Stimulated activated naive CD8-positive, alpha-beta T cell treated with anti-CD3 and anti-CD28 coated beads, Interleukin-15, Interleukin-2, amounts not matched to agents 100 ng/mL and 50 ng/mL, for 24 hours (primary cell): ENCODE measurements around the gene LMO2.
"Not testable (repeated sequence)": the region's sequence is repeated elsewhere in the genome, so short reads cannot be mapped to it uniquely, and the experiment has no call there.

Experiments used
- H3K27ac Mint-ChIP-seq: one replicate; pipeline ENCODE4 v1.8.0; 2021; ENCODE audit warnings: mild to moderate bottlenecking, mixed read lengths
- H3K27me3 Mint-ChIP-seq: one replicate; pipeline ENCODE4 v1.8.0; 2021; ENCODE audit warnings: mixed read lengths
- H3K36me3 Mint-ChIP-seq: one replicate; pipeline ENCODE4 v1.8.0; 2021; ENCODE audit warnings: low read depth, mixed read lengths
- H3K4me1 Mint-ChIP-seq: one replicate; pipeline ENCODE4 v1.8.0; 2021; ENCODE audit warnings: low read depth, mixed read lengths
- H3K4me3 Mint-ChIP-seq: one replicate; pipeline ENCODE4 v1.8.0; 2021; ENCODE audit warnings: mild to moderate bottlenecking, mixed read lengths
- H3K9me3 Mint-ChIP-seq: one replicate; pipeline ENCODE4 v1.8.0; 2021; ENCODE audit warnings: mixed read lengths

LMO2 gene

DNA sequence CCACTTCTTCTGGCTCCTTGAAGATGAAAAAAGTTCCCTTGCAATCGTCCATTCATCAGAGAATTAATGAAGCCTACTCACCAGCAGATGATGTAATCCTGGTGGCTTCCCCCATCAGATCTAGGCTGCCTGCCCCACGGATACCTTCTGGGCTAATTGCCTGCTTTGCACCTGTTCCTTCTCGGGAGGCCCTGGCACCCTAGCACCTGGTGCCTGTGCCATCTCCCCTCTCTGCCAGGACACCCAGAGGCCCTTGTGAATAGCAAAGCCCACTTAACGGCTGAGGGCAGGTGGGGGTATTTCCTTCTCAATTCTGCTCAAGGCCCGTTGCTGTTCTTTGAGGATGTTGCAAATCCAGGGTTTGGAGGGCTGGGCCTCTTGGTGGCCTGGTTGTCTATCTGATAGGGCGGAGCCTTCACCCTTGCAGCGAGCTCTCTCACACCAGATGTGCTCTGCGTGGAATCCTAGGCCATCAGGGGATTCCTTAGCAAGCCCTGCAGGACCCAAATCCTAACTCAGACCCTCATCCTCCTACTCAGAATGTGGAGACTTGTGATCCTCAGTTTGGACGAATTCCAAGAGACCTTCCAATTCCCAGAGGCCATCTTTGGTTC is at the start of gene LMO2:
Gene LMO2 (minus strand): TSS at position 363 of the 614 bp plus-strand sequence. CDS start 22,360 bp downstream, outside the sequence.
- peaks cover 52% of the 10 kb centered on the region for H3K4me1 Mint-ChIP-seq
- peak within 1 kb of the TSS; percentile 84 for H3K27ac Mint-ChIP-seq
- H3K36me3 Mint-ChIP-seq, result no peaks in the 10 kb centered on the region
- H3K9me3 Mint-ChIP-seq, result peaks cover 7% of the 10 kb centered on the region
- H3K27me3 Mint-ChIP-seq, result peaks cover 79% of the 10 kb centered on the region
- peak within 1 kb of the TSS; percentile 75 for H3K4me3 Mint-ChIP-seq

DNA sequence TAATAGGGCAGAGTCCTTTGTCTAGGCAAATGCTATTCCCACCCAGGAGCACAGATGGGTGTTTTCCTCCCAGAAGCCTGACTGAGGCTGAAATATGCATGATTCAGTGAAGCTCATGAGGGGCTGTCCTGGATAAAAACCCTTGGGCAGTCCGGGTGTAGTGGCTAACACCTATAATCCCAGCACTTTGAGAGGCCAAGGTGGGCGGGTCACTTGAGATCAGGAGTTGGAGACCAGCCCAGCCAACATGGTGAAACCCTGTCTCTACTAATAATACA is 48.6 kb upstream of the LMO2 start:
- no peaks in the 10 kb centered on the region for H3K9me3 Mint-ChIP-seq
- no peaks in the 10 kb centered on the region for H3K36me3 Mint-ChIP-seq
- no peak overlapping the region for H3K4me3 Mint-ChIP-seq
- H3K4me1 Mint-ChIP-seq, result peaks cover 7% of the 10 kb centered on the region
- peaks cover 21% of the 10 kb centered on the region for H3K27me3 Mint-ChIP-seq
- no peak overlapping the region for H3K27ac Mint-ChIP-seq

DNA sequence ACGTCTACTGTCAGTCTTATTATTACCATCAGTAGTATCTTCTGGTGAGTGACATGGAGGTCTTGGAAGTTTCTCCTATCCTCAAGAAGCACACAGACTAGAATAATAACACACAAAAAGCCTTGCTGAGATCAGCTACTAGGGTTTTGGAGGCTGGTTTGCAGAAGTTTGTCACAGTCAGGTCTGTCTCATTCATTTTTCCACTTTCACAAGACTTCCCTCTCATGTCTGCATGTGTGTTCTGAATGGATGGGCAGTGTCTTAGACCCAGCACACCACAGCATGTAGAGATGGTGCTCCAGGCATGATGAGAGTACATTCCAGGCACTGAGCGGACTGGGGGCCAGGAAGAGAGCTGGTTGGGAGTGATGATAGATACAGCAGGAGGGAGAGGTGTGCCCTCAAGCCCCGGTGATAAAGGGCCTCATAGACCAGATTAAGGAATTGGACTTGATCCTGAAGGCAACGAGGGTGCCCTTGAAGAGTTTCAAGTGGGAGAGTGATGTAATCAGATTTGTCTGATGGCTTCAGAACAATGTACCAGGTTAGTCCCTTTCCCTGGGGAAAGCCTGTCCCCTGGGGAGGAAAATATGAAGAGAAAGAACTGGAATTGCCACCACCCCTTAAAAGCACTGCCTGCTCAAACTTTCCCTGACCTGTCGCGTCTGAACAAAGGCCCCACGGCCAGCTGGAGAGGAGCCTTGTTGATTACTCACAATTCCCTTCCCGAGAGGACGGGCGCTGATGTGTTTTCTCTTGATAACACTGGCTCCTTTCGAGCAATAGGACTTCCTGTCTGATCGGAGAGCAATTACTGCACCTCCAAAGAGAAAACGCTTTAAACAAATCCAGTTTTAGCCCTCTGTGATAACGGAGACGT is 45.1 kb upstream of the LMO2 start:
- H3K4me1 Mint-ChIP-seq, result no peaks in the 10 kb centered on the region
- H3K4me3 Mint-ChIP-seq, result no peak overlapping the region
- peaks cover 5% of the 10 kb centered on the region for H3K9me3 Mint-ChIP-seq
- H3K36me3 Mint-ChIP-seq, result no peaks in the 10 kb centered on the region
- peaks cover 28% of the 10 kb centered on the region for H3K27me3 Mint-ChIP-seq
- H3K27ac Mint-ChIP-seq, result no peak overlapping the region

DNA sequence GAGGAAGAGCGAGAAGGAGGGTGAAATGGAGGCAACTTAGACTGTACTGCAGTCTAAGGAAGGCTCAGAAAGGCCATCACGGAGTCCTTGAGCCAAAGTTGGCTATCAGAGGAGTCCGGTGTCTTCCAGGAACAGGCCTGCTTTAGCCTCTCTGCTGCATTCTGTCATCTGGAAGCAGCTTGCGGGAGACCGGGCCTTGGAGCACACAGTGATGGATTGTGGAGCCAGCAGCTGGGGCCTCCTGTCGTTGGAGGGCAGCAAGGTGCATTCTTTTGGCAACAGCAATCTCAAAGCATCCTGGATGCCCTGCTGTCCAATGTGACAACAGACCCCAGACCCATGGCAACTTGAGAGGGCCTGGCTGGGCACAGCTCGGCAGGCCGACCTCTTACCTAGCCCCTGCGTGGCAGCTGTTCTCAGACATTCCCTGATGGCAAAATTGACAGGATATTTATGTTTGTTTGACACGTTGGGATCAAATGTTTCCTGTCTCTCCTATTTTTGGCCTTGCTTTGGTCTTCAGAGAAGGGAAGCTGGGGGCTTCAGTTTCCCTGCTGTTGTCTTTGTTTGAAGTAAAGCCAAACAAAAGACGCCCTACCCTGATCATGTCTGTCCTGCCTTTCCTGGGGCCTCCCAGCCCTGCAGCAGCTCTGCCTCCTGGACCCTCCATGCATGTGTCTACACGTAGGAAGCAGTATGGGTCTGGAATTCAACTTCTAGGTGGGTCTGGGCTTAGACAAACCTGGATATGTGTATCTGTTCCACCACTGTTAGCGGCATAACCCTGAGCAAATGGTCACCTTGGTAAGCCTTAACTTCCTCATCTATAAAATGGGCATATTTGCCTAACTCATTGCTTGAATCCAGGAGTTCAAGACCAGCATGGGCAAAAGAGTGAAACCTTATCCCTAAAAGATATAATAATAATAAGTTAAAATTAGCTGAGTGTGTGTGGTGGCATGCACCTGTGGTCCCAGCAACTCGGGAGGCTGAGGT is 43.9 kb upstream of the LMO2 start:
- Mint-ChIP-seq H3K9me3 (peaks cover 11% of the 10 kb centered on the region), H3K4me3 (no peak overlapping the region), H3K36me3 (no peaks in the 10 kb centered on the region), H3K27ac (no peak overlapping the region), H3K4me1 (no peaks in the 10 kb centered on the region), H3K27me3 (peaks cover 33% of the 10 kb centered on the region)

DNA sequence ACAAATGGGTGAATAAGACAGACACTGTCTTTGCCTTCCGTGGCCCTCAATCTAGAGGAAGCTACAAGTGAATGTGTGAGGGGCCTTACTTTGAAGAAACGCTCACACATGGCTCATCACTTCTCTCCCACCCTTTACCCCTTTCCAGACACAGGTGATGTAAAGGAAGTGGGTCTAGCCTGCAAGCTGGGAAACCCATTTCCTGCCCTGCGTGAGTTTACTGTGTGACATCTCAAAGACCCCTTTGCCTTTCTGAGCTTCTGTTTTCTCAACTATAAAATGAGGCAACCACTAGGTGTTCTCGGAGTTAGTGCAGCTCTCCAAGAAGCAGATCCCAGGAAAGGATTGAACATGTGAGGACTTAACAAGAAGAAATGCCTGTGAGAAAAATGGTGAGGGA is 43.1 kb upstream of the LMO2 start:
- no peaks in the 10 kb centered on the region for H3K36me3 Mint-ChIP-seq
- H3K4me1 Mint-ChIP-seq, result peaks cover 3% of the 10 kb centered on the region
- no peak overlapping the region for H3K4me3 Mint-ChIP-seq
- H3K27ac Mint-ChIP-seq, result no peak overlapping the region
- H3K9me3 Mint-ChIP-seq, result peaks cover 11% of the 10 kb centered on the region
- H3K27me3 Mint-ChIP-seq, result peaks cover 36% of the 10 kb centered on the region

DNA sequence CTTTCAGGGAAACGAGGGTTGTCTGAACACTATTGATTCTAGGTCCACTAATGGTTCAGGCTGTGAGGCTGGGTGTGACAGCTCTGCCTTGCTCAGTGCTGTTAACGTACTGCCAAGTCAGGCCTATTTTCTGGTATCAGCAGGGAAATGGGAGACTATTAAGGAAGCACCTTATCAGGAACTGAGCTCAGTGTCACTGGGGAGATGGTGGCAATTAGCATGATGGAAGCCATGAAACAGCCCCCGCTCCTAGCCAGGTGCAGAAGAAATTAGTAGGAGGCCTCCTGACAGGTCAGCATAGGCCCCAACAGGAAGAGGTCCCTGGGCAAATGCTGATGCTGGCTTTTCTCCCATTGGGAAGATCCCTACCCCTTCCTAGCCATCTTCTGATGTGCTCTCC is 42.6 kb upstream of the LMO2 start:
- H3K27me3 Mint-ChIP-seq, result peaks cover 37% of the 10 kb centered on the region
- H3K27ac Mint-ChIP-seq, result no peak overlapping the region
- no peaks in the 10 kb centered on the region for H3K36me3 Mint-ChIP-seq
- H3K4me1 Mint-ChIP-seq, result peaks cover 4% of the 10 kb centered on the region
- H3K9me3 Mint-ChIP-seq, result peaks cover 11% of the 10 kb centered on the region
- no peak overlapping the region for H3K4me3 Mint-ChIP-seq

DNA sequence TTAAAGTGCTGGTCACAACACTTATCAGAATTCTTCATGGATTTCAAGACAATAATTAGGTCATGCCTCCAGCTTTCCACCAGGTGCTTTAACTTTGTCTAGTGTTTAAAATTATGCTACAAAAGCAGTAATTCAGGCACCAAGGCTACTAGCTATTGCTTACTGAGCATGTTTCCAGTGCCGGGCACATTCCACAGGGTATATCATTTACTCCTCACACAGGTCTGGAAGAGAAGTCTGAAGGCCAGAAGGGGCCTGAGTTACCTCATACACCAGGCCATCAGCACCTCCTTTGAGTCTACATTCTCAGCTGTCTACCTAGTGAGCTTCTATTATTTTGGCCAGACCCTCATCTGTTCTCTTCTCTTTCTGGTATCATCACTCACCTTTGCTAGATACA is 41.7 kb upstream of the LMO2 start:
- peaks cover 38% of the 10 kb centered on the region for H3K27me3 Mint-ChIP-seq
- H3K27ac Mint-ChIP-seq, result no peak overlapping the region
- H3K9me3 Mint-ChIP-seq, result peaks cover 11% of the 10 kb centered on the region
- no peaks in the 10 kb centered on the region for H3K36me3 Mint-ChIP-seq
- peaks cover 4% of the 10 kb centered on the region for H3K4me1 Mint-ChIP-seq
- no peak overlapping the region for H3K4me3 Mint-ChIP-seq

DNA sequence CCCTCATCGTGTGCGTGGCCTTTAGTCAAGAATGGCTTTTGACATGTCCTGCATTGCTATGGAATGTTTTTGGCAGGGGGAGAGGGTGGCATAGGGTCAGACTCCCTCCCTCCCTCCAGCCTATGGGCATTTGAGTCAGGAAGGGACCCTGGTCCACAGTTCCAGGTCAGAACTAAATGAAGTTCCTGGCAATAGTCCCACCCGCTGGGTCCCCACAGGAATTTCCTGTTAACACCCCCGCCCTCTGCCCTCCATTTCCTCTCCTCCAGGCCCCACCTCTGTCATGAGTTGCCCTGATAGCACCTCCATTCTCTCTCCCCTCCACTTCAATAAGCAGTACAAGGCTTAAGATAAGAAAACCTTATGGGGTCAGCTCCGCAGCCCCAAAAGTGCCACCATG is 40.8 kb upstream of the LMO2 start:
- Mint-ChIP-seq H3K4me1 (peaks cover 4% of the 10 kb centered on the region), H3K27me3 (peaks cover 35% of the 10 kb centered on the region), H3K4me3 (no peak overlapping the region), H3K9me3 (peaks cover 11% of the 10 kb centered on the region), H3K36me3 (no peaks in the 10 kb centered on the region), H3K27ac (no peak overlapping the region)

DNA sequence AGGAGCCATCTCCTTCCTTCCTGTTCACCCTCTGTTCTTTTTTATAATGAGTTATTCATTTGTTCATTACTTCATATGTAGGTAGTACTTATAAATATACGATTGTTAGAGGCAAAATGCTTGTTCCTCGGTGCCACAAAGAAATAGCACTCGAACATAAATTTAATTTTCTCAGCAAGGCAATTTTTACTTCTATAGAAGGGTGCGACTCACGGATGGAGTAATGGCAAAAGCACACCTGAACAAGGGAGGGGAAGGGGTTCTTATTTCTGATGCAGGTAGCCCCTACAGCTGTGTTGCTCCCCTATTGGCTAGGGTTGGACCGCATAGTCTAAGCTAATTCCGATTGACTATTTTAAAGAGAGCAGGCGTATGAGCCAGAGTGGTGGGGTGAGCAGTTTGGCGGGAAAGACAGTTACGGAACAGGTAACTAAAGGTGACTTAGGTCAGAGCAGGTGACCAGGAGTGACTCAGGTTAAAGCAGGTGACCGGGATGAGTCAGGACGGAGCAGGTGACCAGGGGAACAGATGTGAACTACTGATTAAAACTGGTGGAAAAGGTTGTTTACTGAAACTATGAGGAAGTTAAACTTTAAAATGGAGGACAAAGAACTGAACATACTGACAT is 40.0 kb upstream of the LMO2 start:
- H3K9me3 Mint-ChIP-seq, result peaks cover 11% of the 10 kb centered on the region
- H3K4me3 Mint-ChIP-seq, H3K27ac Mint-ChIP-seq: not testable (repeated sequence)

DNA sequence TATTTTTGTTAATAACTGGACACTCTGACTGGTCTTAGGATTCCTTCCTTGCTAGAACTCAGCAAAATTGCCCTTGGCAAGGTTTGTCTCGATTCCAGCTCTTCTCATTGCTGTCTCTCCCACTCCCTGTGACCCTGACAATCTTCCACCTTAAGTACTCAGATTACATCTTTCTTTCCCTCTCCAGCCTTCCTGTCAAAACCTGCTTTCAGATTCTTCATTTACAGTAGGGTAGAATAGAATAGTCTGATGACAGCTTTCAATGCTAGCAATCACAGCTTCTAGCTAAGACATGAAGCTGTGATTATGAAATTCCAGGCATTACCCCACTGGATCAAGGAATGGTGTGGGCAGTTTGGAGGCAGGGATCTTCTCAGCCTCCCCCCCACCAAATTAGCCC is 39.2 kb upstream of the LMO2 start:
- H3K4me3 Mint-ChIP-seq, result no peak overlapping the region
- no peak overlapping the region for H3K27ac Mint-ChIP-seq
- H3K27me3 Mint-ChIP-seq, result peaks cover 30% of the 10 kb centered on the region
- peaks cover 4% of the 10 kb centered on the region for H3K4me1 Mint-ChIP-seq
- peaks cover 11% of the 10 kb centered on the region for H3K9me3 Mint-ChIP-seq
- no peaks in the 10 kb centered on the region for H3K36me3 Mint-ChIP-seq

More for the DNA sequence above, 40.0 kb upstream of the LMO2 start:
- H3K36me3 Mint-ChIP-seq, H3K4me1 Mint-ChIP-seq: not testable (repeated sequence)
- H3K27me3 Mint-ChIP-seq, result peaks cover 34% of the 10 kb centered on the region

DNA sequence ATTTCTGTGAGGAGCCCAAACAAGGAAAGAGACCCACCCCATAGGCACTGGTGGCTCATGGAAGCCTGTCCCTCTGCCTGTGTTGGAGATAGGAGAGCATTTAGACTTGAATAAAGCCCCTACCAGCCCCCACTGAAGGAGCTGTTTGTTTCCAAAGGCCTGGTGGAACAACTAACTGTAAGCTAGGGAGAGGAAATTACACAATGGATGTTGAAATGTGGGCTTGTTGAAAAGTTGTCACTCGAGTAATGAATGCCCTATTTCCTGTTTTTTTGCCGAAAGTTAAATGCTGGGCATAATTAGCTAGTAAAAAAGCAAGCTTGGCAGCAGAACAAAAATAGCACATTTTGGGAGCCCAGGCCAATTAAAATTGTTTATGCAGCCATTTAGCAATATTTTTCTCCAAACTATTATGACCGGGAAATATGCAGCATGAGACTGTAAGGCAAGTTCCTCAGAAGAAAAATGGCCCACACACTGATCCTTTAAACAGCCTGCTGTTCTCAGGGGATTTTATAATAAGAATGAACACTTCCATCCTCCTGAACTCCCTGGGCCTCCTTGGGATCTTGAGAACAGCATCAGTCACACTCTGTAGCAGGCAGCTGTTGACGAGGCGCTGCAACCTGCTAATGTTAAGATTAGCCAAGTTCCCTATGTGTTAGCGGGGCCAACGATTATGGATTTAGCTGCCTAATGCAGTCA is 38.6 kb upstream of the LMO2 start:
- Mint-ChIP-seq H3K4me3 (no peak overlapping the region), H3K27me3 (peaks cover 31% of the 10 kb centered on the region), H3K4me1 (peaks cover 4% of the 10 kb centered on the region), H3K27ac (no peak overlapping the region), H3K9me3 (peaks cover 11% of the 10 kb centered on the region), H3K36me3 (no peaks in the 10 kb centered on the region)

DNA sequence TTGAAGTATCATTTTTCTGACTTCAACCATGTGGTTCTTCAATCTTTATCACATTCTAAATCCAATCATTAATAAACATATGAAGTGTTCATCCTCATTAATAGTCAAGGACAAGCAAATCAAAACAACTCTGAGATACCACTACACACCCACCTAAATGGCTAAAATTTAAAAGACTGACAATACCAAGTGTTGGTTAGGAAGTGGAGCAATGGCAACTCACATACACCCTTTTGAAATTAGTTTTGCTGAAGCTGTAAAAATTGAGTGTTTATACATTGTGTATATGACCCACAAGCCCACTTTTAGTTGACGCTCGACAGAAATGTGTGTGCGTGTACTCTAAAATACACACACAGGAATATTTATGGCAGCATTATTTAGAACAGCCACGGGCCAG is 36.7 kb upstream of the LMO2 start:
- Mint-ChIP-seq H3K4me1 (peaks cover 4% of the 10 kb centered on the region), H3K9me3 (peaks cover 11% of the 10 kb centered on the region), H3K27me3 (peaks cover 50% of the 10 kb centered on the region), H3K27ac (no peak overlapping the region), H3K36me3 (no peaks in the 10 kb centered on the region), H3K4me3 (no peak overlapping the region)

DNA sequence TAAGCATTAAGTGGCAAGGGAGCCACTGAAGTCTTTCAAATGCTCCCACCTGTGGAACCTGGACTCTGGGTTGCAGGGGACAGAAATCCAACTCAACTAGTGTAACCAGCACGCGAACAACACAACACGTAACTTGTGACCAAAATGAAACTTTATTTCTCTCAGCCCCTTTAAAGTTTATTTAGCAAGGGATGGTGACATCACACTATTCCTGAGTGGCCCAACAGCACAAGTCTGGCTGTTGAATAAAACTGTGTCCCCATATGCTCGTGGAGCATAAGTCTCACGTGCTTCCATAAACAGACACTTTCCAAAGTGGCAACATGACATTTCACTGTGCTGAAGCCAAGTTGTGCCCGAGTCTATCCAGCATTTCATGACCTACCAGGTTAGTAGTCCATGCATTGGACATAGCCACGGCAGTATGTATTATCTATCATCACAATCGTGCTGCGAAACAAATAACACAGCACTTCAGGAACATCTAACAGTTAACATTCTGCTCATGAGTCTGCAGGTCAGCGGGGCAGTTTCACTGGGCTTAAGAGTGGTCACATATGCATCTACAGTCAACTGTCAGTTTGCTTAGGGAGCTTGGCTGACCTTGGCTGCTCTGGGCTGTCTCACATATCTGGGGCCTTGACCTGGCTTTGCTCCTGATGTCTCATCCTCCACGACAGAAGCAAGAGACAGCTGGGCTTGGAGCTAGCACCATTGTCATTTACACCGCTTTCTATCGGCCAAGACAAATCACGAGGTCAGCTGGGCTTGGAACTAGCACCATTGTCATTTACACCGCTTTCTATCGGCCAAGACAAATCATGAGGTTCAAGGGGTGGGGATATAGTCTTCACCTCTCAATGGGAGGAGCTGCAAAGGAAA is 35.0 kb upstream of the LMO2 start:
- Mint-ChIP-seq H3K4me3 (no peak overlapping the region), H3K4me1 (peaks cover 8% of the 10 kb centered on the region), H3K9me3 (peaks cover 5% of the 10 kb centered on the region), H3K27ac (no peak overlapping the region), H3K27me3 (peaks cover 56% of the 10 kb centered on the region), H3K36me3 (no peaks in the 10 kb centered on the region)
